GM18951 (cell line): ENCODE results near the gene SLC9A2.

ENCODE experiments used
- POLR2A ChIP-seq: IDR thresholded peaks from 4 replicates; pipeline ENCODE4 v1.6.1; 2011; ENCODE audit warnings: mild to moderate bottlenecking; ENCODE audit not compliant: insufficient read length, insufficient read depth; ENCODE audit errors: extremely low read depth
- in situ Hi-C: fragments of 300-500 bp; cut with MboI; formaldehyde crosslinking; loops from one replicate; pipeline ENCODE4 v1.12.0; 2022; ENCODE audit warnings: low sequenced_read_pairs, mixed read lengths, inconsistent platforms; ENCODE audit not compliant: unreplicated experiment

The SLC9A2 gene

GRCh38 chr2:102636283-102636907 lies 17.0 kb downstream of the SLC9A2 start:
- in situ Hi-C loops: no loop called here
- TF ChIP-seq POLR2A: no peak

GRCh38 chr2:102637358-102637757 lies 18.0 kb downstream of the SLC9A2 start:
- TF ChIP-seq POLR2A: no peak
- in situ Hi-C loops: no loop called here

GRCh38 chr2:102639429-102639828 lies 20.1 kb downstream of the SLC9A2 start:
- TF ChIP-seq POLR2A: no peak
- in situ Hi-C loops: no loop called here

GRCh38 chr2:102652126-102652525 lies 32.8 kb downstream of the SLC9A2 start:
- in situ Hi-C loops: no loop called here
- no peak for TF ChIP-seq POLR2A

- TF ChIP-seq POLR2A: no peak
- in situ Hi-C loops: no loop called here
Observed at GRCh38 chr2:102657770-102658169, 38.4 kb downstream of the SLC9A2 start.

- in situ Hi-C loops: no loop called here
- TF ChIP-seq POLR2A: no peak
Observed at GRCh38 chr2:102660070-102660469, 40.7 kb downstream of the SLC9A2 start.

GRCh38 chr2:102660574-102660973 lies 41.2 kb downstream of the SLC9A2 start:
- in situ Hi-C loops: no loop called here

GRCh38 chr2:102661846-102662245 lies 42.5 kb downstream of the SLC9A2 start:
- TF ChIP-seq POLR2A: no peak
- in situ Hi-C loops: no loop called here

More at GRCh38 chr2:102660574-102660973, 41.2 kb downstream of the SLC9A2 start:
- no peak for TF ChIP-seq POLR2A

GRCh38 chr2:102662833-102663232 lies 43.5 kb downstream of the SLC9A2 start:
- in situ Hi-C loops: no loop called here

GRCh38 chr2:102663381-102663780 lies 44.0 kb downstream of the SLC9A2 start:
- in situ Hi-C loops: no loop called here

More at GRCh38 chr2:102662833-102663232, 43.5 kb downstream of the SLC9A2 start:
- TF ChIP-seq POLR2A: no peak

GRCh38 chr2:102664471-102664909 lies 45.1 kb downstream of the SLC9A2 start:
- in situ Hi-C loops: no loop called here
- no peak for TF ChIP-seq POLR2A

More at GRCh38 chr2:102663381-102663780, 44.0 kb downstream of the SLC9A2 start:
- no peak for TF ChIP-seq POLR2A

GRCh38 chr2:102667072-102667471 lies 47.7 kb downstream of the SLC9A2 start:
- no peak for TF ChIP-seq POLR2A
- in situ Hi-C loops: no loop called here

GRCh38 chr2:102668171-102668570 lies 48.8 kb downstream of the SLC9A2 start:
- TF ChIP-seq POLR2A: no peak
- in situ Hi-C loops: no loop called here

GRCh38 chr2:102669401-102669800 lies 50.0 kb downstream of the SLC9A2 start:
- no peak for TF ChIP-seq POLR2A
- in situ Hi-C loops: no loop called here

- in situ Hi-C loops: no loop called here
- TF ChIP-seq POLR2A: no peak
Observed at GRCh38 chr2:102672107-102672776, 52.9 kb downstream of the SLC9A2 start.

GRCh38 chr2:102674370-102674769 lies 55.0 kb downstream of the SLC9A2 start:
- in situ Hi-C loops: no loop called here

More at GRCh38 chr2:102674370-102674769, 55.0 kb downstream of the SLC9A2 start:
- TF ChIP-seq POLR2A: no peak
